Activated CD4-positive, CD25-positive, alpha-beta regulatory T cell (primary cell): ENCODE data around the gene TPT1.

ENCODE experiments used
- DNase-seq, 4 experiments: peaks; one replicate each; lab custom pipeline; 2025; lab: John Stamatoyannopoulos, UW

Gene TPT1

DNA sequence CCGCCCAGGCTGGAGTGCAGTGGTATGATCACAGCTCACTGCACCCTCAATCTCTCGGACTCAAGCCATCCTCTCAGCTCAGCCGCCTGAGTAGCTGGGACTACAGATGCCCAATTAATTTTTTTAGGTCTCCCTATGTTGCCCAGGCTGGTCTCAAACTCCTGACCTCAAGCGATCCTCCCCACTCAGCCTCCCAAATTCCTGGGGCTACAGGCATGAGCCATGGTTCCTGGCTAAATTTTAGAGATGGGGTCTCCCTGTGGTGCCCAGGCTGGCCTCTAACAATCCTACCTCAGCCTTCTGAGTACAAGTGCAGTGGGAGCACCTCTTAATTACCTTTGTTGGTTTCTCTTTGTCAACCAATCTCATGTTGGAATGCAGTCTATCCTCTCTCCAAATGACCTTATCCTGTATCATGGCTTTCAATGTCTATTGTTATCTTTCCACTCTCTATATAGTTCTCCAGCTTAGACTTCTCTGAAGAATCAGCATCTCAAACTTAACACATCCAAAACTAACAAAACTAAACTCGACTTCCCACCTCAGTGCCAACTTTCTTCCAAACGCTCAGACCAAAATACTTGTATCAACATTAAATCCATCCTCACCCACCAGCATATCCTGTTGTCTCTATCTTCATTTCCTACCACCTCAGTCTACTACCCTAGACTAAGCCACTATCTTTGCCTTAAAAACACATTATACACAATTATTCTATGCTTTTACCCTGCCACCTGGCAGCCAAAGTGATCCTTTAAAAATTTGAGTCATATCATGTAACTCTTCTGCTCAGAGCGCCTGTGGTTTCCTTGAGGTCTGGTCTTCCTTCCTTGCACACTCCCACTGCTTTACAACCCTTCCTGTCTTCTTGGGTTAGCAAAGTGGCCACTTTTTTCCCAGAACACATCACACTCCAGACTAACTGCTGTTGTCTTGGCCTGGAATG is 6.7 kb downstream of the TPT1 start:
- no peak for DNase-seq

DNA sequence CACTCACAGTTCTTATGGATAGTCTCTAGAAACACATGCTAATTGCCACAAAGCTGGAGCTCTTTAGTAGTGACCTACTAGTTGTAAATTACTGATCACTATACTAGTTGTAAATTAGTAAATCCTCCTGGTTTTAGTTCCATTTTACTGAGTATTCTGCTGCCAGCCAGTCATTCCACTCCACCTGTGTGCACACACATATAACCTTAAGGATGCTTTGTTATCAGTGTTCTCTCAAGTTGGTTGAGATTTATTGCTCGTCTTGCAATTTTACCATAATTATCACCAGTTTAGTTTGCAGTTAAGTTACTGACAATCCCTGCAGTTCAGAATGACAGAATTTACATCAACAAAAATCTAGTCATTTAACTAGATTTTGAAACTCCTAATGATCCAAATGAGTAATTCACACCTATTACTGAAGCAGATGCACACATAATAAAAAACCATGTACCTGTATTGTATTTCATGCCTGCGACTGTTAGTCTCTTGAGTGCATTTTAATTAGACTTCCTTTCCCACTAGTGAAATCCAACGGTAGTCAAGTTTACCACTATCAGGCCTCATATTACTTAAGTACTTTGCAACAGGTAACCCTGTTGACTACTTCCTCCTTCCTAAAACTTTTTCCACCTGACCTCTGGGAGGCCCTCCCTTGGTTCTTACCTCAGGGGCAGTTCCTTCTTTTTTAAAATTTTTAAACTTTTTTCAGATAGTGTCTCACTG is 7.6 kb downstream of the TPT1 start:
- no peak for DNase-seq

DNA sequence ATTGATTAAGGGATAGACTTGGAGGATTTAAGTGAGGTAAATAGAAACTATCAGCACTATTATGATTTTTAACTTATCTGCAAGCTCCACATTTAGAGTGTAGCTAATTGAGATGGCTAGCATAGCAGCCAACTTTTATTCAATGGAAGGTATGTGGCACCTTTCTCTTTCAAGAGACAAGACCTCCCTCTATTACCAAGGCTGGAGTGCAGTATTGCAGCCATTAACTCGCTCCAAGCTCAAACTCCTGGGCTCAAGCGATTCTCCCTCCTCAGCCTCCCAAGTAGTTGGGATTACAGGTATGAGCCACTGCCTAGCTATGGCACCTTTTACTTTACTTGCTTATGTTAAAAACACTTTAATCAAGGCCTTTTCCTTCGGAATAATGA is 8.2 kb downstream of the TPT1 start:
- no peak for DNase-seq

DNA sequence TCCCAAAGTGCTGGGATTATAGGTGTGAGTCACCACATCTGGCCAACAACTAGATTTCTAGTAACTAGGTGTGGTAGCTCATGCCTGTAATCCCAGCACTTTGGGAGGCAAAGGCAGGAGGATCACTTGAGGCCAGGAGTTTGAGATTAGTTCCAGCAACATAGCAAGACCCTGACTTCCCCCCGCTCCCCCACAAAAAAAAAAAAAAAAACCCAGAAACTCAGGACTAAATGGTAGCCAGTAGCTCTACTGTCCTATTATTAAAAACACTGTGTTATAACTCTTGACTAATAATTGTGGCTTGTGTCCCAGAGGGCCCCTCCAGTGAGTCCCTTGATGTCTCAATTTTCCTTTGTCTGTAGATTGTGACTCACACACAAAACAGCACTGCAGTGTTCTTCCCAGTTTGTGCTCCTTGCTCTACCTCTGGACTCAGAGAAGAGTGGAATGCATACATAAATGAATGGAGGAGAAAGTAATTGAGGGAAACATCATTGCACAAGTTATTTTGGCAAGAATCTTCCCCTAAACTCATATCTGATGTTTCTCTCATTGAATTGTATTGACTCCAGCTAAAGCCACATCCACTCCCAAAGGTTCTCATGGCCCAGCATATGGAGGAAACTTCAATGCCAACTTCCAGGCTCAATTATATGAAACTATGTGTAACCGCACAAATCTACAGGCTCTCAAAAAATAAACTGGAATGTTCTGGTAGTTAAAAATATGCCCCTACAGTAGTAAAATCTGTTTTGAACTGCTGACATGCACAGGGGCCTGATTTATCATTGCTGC is 8.8 kb downstream of the TPT1 start:
- DNase-seq: no peak

DNA sequence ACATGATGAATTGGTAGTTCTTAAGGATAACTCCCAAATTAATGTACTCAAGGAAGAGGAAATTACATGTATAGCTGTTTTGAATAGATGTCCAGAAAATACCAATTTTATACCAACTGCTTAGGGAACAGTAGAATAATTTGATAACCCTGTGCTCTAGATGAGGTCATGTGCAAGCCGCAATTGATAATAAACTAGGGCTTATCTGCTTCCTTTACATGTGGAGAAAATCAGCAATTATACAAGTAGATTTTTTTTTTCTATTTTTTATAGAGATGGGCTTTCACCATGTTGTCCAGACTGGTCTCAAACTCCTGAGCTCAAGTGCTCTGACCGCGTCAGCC is 9.3 kb downstream of the TPT1 start:
- DNase-seq: no peak

DNA sequence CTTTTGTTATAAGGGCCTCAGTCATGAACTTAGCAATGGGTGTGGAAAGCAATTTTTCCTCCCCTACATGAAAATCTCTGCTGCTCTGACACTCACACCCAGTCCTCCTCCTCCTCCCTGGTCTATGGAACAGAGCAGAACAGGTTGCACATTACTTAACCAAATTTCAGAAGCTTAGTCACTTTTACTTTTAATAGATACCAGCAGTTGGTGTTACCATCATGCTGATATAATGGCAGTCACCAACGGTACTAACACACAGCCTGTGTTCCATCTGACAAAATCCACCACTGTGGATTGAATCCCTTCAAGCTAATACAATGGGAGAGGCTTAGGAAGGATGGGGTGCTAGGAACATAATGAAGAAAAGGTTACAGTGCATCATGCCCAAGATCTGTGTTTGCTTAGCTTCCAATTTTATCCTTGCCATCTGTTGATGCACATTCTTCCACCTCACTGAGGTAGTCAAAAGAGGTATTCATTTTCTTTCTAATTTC is 9.8 kb downstream of the TPT1 start:
- no peak for DNase-seq

DNA sequence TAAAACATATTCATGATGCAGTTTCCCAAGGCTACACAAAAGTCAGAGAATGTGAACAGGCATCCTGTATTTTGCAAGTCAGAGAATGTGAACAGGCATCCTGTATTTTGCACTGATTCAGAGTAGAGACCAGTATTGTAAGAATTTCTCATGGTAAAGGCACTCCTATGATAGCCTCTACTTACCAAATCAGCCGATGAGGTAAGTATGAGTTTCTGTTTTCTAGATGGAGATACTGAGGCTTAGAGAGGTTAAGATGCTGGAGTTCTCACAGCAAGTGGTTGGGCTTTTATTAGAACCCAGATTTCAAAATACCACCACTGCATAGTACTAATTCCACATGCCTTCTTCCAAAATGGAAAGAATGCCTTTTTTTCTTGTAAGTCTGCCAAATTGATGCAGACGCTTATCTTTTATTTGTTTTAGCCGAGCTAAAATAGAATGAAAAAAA is 12.3 kb downstream of the TPT1 start:
- no peak for DNase-seq

DNA sequence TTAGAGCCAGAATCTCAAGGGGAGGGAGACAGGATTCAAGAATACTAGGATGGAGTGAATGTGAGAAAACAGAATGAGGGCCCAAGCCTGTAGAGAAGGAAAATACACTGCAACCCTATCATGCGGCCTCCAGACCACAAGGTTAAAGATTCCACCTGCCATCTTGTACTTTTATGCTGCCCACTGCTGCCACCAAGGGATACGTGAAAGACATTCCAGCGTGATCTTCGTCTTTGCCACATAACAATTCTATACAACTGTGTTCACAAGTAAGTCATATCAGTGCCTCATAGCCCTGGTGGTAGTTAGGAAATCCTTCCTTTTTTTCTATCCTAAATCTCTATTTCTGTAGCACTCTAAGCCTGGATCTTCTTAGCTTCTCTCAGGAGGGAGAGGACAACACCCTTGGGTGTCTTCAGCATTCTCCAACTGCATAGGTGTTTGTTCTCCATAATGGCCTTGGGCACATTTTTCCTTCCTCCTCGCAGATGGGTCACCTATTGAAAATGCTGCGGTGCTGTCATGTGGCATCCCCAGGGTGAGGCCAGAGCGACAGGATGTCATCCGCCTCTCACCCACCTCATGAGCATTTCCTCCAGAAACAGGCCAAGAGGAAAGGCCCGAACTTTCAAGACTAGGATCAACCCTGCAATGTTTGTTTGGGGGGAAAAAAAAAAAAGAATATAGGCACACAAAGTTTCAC is 13.6 kb downstream of the TPT1 start:
- no peak for DNase-seq

DNA sequence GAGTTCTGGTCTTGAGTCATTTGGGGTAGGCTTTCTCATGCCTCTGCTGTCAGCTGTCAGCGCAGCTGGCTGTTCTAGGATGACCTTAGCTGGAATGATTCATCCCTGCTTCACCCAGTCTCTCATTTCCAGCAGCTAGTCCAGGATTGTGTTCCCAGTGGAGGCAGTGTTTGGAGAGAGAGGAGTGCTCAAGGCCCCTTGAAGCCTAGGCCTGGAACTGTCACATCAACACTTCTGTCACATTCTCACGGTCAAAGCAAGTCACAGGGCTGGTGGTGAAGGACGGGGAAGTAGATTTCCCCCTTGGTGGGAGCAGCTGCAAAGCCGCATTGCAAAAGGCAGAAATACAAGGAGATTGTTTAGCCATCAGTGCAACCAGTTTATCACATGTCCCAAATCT is 15.2 kb downstream of the TPT1 start:
- DNase-seq: no peak

DNA sequence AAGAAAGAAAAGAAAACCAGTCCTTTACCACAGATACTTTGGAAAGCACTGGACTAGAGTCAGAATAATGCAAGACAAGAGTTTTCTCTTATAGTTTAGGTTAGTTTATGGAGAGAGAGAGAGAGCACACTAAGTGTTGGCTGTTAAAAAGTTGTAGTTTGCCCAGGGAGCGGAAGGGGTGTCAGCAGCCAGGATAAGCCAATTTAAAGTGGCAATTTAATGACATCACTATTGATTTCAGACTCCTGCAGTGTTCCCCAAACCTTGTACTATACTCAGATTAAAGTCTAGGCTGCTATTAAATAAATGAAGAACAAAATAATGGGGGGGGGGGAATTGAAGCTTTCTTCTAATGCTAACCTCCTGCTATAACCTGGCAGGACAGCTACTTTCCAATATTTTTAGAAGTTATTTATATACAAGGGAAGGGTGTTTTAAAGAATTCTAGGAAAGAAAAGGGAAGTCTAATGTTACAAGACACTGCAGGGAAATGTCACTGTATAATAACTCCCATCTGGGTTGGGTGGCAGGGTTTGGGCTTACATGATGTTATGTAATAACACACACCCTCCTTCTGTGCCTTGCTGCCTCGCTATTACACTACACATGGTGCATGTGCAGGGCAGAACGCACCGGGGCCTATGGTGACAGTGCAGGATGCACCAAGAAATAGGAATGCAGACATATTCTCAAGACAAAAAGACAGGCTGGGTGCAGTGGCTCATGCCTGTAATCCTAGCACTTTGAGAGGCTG is 19.9 kb downstream of the TPT1 start:
- no peak for DNase-seq

DNA sequence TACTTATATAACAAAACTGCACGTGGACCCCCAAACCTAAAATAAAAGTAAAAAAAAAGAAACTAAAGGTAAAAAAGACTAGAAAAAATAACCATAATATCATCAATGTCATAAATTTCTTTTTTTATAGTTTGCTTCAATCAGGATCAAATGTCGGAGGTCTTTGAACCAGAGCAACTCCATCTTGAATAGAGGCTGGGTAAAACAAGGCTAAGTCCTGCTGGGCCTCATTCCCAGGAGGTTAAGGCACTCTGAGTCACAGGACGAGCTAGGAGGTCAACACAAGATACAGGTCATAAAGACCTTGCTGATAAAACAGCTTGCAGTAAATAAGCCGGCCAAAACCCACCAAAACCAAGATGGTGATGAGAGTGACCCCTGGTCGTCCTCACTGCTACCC is 24.0 kb downstream of the TPT1 start:
- DNase-seq: no peak

DNA sequence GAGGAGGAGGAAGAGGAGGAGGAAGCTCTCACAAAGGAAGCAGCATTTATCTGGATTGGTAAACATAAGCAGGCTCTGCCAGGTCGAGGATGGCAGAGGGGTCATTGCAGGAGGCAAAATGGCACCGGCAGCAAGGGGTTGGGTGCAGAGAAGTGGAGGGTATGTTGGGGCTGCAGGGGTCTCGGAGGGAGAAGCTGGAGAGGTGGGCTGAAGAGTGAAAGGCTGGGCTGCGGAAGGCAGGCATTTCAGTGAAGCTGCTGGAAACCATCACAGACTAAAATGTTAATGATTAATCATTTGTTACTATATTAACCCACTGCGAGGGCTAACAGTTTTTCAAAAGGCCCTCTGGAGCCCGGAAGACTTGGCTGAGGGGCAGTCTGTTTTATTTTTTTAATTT is 24.6 kb downstream of the TPT1 start:
- DNase-seq: no peak

DNA sequence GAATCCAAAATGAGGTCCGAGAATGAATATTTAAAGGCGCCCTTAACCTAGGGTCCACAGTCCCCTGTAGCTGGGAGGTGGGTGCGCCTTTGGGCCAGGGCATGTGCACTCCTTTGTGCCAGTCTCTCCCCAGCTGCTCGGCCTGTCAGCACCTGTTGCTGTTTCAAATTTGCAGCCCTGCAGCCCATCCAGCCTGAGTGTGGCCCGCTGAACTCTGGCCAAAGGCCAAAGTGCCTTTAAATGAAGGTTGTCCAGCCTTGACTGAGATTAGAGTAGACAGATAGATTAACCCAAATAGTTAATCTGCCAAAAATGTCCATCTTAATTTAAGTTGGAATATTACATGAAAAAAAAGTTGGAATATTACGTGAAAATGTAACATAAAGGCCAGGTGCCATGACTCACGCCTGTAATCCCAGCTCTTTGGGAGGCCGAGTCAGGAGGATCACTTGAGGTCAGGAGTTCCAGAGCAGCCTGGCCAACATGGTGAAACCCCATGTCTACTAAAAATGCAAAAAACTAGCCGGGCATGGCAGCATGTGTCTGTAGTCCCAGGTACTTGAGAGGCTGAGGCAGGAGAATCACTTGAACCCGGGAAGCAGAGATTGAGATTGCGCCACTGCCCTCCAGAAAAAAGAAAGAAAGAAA is 25.3 kb downstream of the TPT1 start:
- DNase-seq: no peak

DNA sequence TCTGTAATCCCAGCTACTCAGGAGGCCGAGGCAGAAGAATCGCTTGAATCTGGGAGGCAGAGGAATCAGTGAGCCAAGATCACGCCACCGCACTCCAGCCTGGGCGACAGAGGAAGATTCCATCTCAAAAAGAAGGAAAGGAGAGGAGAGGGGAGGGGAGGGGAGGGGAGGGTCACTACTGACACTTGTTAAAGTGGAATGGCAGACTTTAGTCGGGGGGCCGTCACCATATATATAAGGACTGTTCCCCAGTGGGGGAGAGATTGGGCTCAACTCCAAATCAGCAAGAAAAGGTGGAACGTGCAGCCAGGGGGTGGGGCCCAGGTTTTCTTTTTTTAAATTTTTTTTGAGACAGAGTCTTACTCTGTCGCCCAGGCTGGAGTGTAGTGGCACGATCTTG is 26.2 kb downstream of the TPT1 start:
- no peak for DNase-seq

DNA sequence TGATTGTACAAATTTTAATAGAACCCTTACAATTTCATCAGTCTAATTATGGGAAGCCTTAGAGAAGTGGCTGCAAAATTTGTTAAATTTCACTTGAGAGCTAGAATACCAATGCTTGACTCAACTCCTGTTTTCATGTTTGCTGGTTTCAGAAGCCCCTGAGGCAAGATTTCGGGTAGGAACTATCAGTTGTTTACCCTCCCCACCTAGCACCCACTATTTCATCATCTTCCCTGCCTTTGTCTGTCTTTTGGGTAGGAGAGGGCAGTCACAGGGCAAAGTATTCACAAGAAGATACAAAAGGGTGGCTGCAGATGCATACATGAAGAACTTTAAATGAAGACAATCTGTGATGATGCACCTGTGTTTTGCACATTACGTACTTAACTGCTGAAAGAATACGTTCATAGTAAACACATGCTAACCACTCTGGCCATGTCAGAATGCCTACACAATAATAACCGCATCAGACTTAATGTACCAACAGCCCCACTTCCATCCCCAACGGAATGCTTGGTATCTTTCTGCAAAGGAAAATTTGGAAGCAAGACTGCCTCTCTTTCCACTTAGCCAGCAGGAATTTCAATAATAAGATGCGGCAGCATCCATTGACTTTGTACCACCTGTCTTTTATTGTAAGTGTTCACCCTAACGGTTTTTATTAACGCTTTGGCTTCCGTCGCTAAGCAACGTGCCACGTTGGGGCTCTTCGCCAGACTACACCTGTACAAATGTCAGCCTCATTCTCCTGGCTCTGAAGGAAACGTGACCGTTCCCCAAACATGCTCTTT is 30.4 kb downstream of the TPT1 start:
- no peak for DNase-seq

DNA sequence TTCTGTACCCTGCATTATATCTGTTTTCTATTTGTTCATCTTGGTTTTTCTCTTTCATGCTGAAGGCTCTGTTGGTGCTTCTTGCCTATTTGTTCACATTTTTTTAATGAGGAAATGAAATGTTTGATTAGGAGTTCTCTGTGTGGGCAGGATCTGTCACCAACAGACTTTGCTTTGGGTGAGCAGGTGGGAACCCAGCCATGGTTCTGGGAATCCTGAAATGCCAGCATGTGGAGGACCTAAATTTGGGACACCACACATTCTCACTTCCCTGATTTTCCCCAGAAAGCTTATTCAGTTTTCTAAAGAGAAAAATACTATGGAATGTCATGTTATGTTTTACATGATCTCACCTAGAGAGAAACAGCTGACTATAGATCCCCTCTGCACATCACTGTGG is 34.0 kb downstream of the TPT1 start:
- DNase-seq: no peak

DNA sequence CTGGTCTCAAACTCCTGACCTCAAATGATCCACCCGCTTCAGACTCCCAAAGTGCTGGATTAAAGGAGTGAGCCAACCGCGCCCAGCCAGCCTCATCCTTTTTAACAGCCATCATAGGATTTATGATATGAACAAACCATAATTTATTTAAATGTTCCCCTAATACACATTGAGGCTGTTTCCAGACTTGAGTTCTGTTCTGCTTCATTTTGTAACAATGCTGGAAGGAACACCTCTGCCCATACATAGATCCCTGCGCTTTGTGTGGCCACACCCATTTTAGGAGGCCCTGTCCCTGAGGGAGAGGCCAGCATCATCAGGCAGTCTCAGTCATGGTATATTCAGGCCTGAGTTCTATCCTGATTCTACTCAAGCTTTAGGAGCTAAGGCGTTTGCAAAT is 35.9 kb downstream of the TPT1 start:
- no peak for DNase-seq

DNA sequence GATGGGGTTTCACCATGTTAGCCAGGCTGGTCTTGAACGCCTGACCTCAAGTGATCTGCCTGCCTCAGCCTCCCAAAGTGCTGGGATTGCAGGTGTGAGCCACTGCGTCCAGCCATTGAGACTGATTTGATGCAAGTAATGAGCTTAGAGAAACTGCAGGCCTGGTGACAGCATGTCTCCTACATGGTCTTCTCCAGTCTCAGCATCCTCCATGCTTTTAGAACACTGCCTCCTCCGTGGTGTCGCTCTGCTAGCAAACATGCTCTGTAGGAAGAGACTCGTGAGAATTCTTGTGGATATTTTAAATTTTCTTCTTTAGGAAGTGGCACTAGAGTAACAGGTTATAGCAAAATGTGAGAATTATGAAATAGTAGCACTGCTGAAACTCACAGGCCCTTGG is 37.1 kb downstream of the TPT1 start:
- DNase-seq: no peak

DNA sequence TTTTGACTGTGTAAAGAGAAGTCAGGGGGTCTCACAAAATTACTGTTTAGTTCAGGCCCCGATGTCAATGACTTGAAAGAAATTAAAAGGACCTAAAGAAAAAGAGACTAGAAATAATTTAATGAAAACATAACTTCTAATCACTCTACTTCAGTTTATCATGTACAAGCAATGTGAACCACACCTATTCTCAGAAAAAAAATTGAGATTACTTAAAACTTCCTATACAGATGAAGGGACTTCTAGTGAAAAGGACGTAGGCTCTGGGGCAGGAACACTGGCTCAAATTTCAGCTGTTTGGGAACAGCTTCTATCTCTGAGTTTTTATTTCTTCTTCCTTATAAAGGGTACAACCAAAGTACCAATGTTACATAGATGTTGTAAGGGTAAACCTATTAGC is 38.0 kb downstream of the TPT1 start:
- DNase-seq: no peak

DNA sequence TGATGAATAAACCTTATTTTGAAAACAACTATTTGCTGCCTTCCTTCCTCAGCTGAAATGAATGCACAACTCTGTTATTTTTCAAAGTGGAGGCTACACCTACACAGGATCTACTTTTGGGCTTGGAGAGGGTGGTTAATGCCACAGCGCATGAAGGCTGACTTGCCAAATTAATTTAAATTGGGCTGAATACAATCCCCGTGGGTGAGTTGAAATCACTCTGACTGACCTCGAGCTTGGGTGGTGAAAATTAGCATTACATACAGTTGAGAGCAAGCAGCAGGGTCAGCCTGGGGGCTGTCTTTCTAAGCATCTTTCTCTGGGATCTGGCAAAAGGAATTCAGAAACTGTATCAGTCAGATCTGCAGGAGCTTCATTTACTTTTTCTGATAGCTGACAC is 38.5 kb downstream of the TPT1 start:
- DNase-seq: no peak
